ENCODE data around the gene BEND6.

Gene BEND6

DNA sequence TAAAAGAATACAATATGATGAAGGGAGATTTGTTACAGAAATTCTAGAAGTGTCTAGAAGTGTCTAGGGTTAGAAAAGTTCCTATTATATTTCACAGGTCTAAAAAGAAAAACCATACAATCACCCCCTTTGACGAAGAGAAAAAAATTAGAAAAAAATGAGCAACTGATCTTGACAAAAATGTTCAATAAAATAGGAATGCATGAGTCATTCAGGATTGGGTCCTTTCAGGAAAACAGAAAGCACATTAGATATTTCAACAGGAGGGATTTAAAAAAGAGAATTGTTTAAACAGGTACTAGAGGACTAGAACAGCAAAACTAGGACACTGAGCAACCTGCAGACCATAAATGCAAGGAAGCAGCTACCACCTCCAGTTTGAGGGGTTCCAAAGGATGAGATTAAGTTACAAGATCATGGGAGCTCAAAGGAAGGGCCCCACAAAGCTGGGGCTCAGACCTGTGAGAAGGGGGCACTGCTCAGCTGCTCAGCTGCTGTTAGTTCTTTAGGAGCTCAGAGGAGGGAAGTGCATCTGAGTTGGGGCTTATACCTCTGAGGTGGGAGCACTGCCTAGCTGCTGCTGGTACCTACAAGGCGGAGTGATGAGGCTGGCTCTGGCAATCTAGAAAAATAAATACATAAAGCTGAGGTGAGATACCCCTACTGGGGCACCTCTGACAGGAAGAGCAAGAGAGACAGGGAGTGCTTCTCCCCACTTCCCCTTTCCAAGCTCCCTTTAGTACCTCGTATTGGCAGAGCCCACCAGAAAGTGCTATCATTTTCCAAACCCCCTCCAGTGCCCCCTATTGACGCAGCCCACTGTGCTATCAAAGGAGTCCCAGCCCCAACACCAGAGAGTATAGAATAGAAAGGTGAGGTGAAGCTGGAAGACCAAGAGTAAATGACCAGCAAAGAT is 27.1 kb upstream of the BEND6 start:
- no peak for DNase-seq (ENCODE audit: low spot score)
- H3K27ac ChIP-seq = no peak overlapping the region
- ChIA-PET POLR2A (ENCODE audit: low non-redundant PET) (no interaction called here), CTCF (interaction anchor here (0.6 to 1.9 kb wide), 5 partner anchors 23 to 1192 kb away, joined by 3 to 6 read pairs (median 4); no protein-coding TSS in a partner anchor)
- TF ChIP-seq, protein P1, sequence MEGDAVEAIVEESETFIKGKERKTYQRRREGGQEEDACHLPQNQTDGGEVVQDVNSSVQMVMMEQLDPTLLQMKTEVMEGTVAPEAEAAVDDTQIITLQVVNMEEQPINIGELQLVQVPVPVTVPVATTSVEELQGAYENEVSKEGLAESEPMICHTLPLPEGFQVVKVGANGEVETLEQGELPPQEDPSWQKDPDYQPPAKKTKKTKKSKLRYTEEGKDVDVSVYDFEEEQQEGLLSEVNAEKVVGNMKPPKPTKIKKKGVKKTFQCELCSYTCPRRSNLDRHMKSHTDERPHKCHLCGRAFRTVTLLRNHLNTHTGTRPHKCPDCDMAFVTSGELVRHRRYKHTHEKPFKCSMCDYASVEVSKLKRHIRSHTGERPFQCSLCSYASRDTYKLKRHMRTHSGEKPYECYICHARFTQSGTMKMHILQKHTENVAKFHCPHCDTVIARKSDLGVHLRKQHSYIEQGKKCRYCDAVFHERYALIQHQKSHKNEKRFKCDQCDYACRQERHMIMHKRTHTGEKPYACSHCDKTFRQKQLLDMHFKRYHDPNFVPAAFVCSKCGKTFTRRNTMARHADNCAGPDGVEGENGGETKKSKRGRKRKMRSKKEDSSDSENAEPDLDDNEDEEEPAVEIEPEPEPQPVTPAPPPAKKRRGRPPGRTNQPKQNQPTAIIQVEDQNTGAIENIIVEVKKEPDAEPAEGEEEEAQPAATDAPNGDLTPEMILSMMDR (conservative IDR thresholded peaks at IDR 0.05; ENCODE audit: low read depth) = no peak

DNA sequence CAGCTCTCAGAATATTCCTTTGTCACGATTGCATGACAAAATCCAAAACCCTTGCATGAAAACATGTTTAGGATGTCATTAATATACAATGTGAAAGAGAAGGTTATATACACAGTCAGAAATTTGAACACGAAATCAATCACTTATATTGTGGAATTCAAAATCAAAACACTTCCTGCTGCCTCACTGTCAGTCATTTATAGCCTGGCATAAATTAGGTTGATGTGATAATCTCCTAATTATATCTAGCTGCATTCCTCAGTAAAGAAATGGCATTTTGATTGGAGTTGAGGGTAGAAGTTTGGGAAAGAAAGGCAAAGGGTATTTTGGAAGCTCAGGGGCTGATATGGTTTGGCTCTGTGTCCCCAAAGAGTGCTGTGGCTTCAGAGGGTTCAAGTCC is 24.1 kb upstream of the BEND6 start:
- DNase-seq (ENCODE audit: low spot score) = no peak
- CTCF ChIA-PET = interaction anchor here (1.0 kb wide), 1 partner anchor 26 kb away, joined by 4 read pairs; no protein-coding TSS in a partner anchor
- TF ChIP-seq, protein P1 (conservative IDR thresholded peaks at IDR 0.05; ENCODE audit: low read depth) = no peak
- POLR2A ChIA-PET (ENCODE audit: low non-redundant PET) = no interaction called here
- H3K27ac ChIP-seq = no peak overlapping the region

DNA sequence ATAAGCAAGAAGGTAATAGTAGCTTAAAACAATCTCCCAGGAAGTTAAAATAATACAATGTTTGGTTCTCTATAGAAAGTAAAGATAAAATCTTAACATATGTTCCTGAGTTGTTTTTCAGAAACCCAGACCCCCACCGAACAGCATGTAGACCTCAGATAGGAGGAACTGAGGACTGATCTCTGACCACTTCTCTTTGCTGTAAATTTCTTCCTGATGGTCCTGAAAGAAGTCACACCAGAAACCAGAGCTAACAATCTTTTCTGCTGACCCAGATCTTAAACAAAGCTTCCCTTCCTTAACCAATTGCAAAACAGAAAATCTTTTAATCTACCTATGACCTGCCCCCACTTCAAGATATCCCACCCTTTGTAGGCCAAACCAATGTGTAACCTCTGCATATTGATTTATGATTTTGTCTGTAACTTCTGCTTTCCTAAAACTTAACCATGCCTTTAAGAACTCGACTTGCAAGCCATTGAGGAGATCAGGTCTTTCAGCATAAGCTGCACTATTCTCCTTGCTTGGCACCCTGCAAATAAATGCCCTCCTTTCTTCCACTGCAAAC is 21.9 kb upstream of the BEND6 start:
- ChIA-PET POLR2A (ENCODE audit: low non-redundant PET) (no interaction called here), CTCF (no interaction called here)
- TF ChIP-seq, protein P1 (conservative IDR thresholded peaks at IDR 0.05; ENCODE audit: low read depth) = no peak
- no peak for DNase-seq (ENCODE audit: low spot score)
- no peak overlapping the region for H3K27ac ChIP-seq

DNA sequence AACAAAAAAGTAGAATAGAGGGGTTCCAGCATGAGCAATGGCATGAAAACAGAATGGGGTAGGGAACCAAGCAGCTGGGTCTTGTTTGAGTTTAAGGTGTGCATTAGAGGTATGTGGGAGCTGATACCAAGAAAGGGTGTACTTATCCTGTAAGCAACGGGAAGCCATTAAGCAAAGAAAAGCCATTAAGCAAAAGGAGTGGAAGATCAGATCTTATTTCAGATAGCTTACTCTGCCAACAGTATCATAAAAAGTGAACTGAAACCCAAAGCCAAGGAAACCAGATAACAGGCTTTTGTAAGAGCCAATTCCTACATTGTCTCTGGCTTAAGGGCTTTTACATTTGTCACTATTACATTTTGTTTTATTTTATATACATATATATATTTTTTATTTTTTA is 21.3 kb upstream of the BEND6 start:
- POLR2A ChIA-PET (ENCODE audit: low non-redundant PET) = interaction anchor here (0.6 kb wide), 1 partner anchor 82 kb away, joined by 4 read pairs; no protein-coding TSS in a partner anchor
- DNase-seq (ENCODE audit: low spot score) = no peak
- no peak overlapping the region for H3K27ac ChIP-seq
- TF ChIP-seq, protein P1 (conservative IDR thresholded peaks at IDR 0.05; ENCODE audit: low read depth) = no peak
- CTCF ChIA-PET = no interaction called here

DNA sequence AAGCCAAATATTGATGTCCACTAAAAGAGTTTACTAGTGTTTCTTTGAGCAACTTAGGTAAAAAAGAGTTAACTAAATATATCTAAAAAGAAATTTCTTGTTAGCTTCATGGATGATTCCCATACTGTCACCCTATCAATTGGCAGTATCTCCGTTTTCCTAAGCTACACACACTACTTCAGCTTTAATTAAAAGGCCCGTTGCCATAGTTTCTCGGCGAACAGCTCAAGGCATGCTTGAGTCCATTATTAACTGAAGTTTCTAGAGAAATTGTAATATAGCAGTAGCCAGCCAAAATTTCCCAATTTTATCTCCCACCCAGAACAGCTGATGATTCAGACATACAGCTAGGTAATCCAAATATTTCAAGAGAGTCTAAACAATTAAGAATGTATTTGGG is 20.0 kb upstream of the BEND6 start:
- CTCF ChIA-PET = interaction anchor here (0.6 to 1.3 kb wide), 3 partner anchors 16 to 32 kb away, joined by 3 to 4 read pairs (median 3); no protein-coding TSS in a partner anchor
- TF ChIP-seq, protein P1 (conservative IDR thresholded peaks at IDR 0.05; ENCODE audit: low read depth) = no peak
- POLR2A ChIA-PET (ENCODE audit: low non-redundant PET) = no interaction called here
- DNase-seq (ENCODE audit: low spot score) = no peak
- no peak overlapping the region for H3K27ac ChIP-seq

DNA sequence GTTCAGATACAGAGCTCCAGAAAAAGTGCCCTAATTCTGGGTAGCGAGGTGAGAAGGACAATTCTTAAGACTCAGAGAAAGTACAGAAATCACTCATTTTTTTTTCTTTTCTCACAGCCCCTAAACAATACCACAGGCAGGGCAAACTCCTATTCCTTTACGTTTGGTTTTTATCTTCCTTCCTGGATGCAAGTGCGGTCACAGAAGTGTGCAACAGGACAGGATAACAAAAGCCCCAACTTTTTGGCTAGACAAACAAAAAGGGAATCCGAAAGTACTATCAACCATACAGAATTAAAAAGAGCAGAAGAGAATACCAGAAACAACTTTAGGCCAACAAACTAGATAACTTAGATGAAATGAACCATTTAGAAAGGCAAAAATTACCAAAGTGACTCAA is 18.4 kb upstream of the BEND6 start:
- no peak overlapping the region for H3K27ac ChIP-seq
- DNase-seq (ENCODE audit: low spot score) = no peak
- POLR2A ChIA-PET (ENCODE audit: low non-redundant PET) = no interaction called here
- TF ChIP-seq, protein P1 (conservative IDR thresholded peaks at IDR 0.05; ENCODE audit: low read depth) = no peak
- CTCF ChIA-PET = interaction anchor here (0.7 kb wide), 1 partner anchor 19 kb away, joined by 3 read pairs; no protein-coding TSS in a partner anchor
